SK-N-SH (cell line): ENCODE measurements around the gene TANC1. TPM values are rescaled to one million over a fixed set of nuclear protein-coding genes. Genes with fewer than 3 reads are reported as not detected.

Experiments
- CTCF ChIA-PET: fragments of 300-600, 350-600 bp; formaldehyde crosslinking; extraction: SDS; loops from one replicate; lab custom pipeline; 2021; lab: Yijun Ruan, JAX
- POLR2A ChIA-PET: fragments of 350-600 bp; sonication (Branson Sonifier 250); formaldehyde crosslinking; extraction: SDS; loops from one replicate; lab custom pipeline; 2020; ENCODE audit warnings: antibody characterized with exemption, inconsistent platforms; lab: Yijun Ruan, JAX
- DNase-seq: peaks from one replicate; pipeline ENCODE4 v3.0.0; 2012
- H2AFZ ChIP-seq: fragments of 200-600 bp; sonication (generic); 2 replicates; pipeline ENCODE4 v1.8.1; 2016; ENCODE audit warnings: antibody characterized with exemption, mild to moderate bottlenecking, low read depth
- H3F3A ChIP-seq: fragments of 200-600 bp; sonication (generic); replicated peaks from 2 replicates; pipeline ENCODE3; 2016; ENCODE audit warnings: antibody characterized with exemption, mild to moderate bottlenecking; ENCODE audit not compliant: insufficient read depth
- H3K27ac ChIP-seq, 2 experiments: fragments of 200-500 bp in 1 of 2; fragments of 200-600 bp in 1 of 2; sonication (Bioruptor generic) in 1 of 2; sonication (generic), shearing (Covaris generic) in 1 of 2; 2 replicates each; pipeline versions ENCODE4 v1.5.1 to v1.6.1; 2014 to 2016; ENCODE audit warnings: low read depth in 2 of 2, inconsistent platforms in 1 of 2, low read length in 1 of 2, mild to moderate bottlenecking in 1 of 2, mixed read lengths in 1 of 2
- H3K27me3 ChIP-seq: fragments of 200-600 bp; sonication (generic), shearing (Covaris generic); 2 replicates; pipeline ENCODE4 v1.6.1; 2016; ENCODE audit warnings: mixed run types; ENCODE audit not compliant: insufficient read depth
- H3K36me3 ChIP-seq, 2 experiments: fragments of 200-500 bp in 1 of 2; fragments of 200-600 bp in 1 of 2; sonication (Bioruptor generic) in 1 of 2; sonication (generic) in 1 of 2; replicated peaks in 1 of 2; 2 replicates each; pipeline versions ENCODE3 to v1.5.1; 2014 to 2016; ENCODE audit warnings: low read length in 1 of 2, mild to moderate bottlenecking in 1 of 2; ENCODE audit not compliant: insufficient read depth in 2 of 2, control insufficient read depth in 1 of 2
- H3K4me1 ChIP-seq, 2 experiments: fragments of 200-500 bp in 1 of 2; fragments of 200-600 bp in 1 of 2; sonication (Bioruptor generic) in 1 of 2; sonication (generic), shearing (Covaris generic) in 1 of 2; 2 replicates each; pipeline versions ENCODE4 v1.5.1 to v1.6.1; 2014 to 2016; ENCODE audit warnings: low read depth in 1 of 2, low read length in 1 of 2, mixed run types in 1 of 2; ENCODE audit not compliant: insufficient read depth in 2 of 2, control insufficient read depth in 1 of 2
- H3K4me2 ChIP-seq: fragments of 200-600 bp; sonication (generic), shearing (Covaris generic); 2 replicates; pipeline ENCODE4 v1.6.1; 2017; ENCODE audit warnings: mixed run types
- H3K4me3 ChIP-seq, 2 experiments: fragments of 200-500 bp in 1 of 2; fragments of 200-600 bp in 1 of 2; sonication (Bioruptor generic) in 1 of 2; sonication (generic), shearing (Covaris generic) in 1 of 2; 2 replicates each; pipeline versions ENCODE4 v1.5.1 to v1.8.1; 2014 to 2016; ENCODE audit warnings: low read depth in 2 of 2, inconsistent platforms in 1 of 2, low read length in 1 of 2, mild to moderate bottlenecking in 1 of 2, mixed read lengths in 1 of 2, moderate library complexity in 1 of 2
- H3K79me2 ChIP-seq: fragments of 200-600 bp; sonication (generic); 2 replicates; pipeline ENCODE4 v1.8.1; 2017; ENCODE audit warnings: mild to moderate bottlenecking; ENCODE audit not compliant: insufficient read depth
- H3K9ac ChIP-seq: fragments of 200-600 bp; sonication (generic); 2 replicates; pipeline ENCODE4 v1.6.1; 2017; ENCODE audit warnings: mixed run types
- H3K9me2 ChIP-seq: fragments of 200-600 bp; sonication (generic); 2 replicates; pipeline ENCODE4 v1.6.1; 2017; ENCODE audit warnings: mixed run types
- H3K9me3 ChIP-seq: fragments of 200-600 bp; sonication (generic); 2 replicates; pipeline ENCODE4 v1.6.1; 2017; ENCODE audit warnings: mixed run types, mild to moderate bottlenecking, moderate library complexity
- H4K20me1 ChIP-seq: fragments of 200-600 bp; sonication (generic); 2 replicates; pipeline ENCODE4 v1.6.1; 2017; ENCODE audit warnings: mild to moderate bottlenecking, mixed run types; ENCODE audit not compliant: insufficient read depth
- CHD2 ChIP-seq: fragments of 150-350 bp; IDR thresholded peaks from 2 replicates; pipeline ENCODE4 v1.6.1; 2018; ENCODE audit warnings: low read length; ENCODE audit not compliant: partially characterized antibody
- ELF1 ChIP-seq: IDR thresholded peaks from 2 replicates; pipeline ENCODE4 v1.4.0; 2012
- FOSL2 ChIP-seq: IDR thresholded peaks from 2 replicates; pipeline ENCODE4 v1.4.0; 2012; ENCODE audit warnings: low read depth, mild to moderate bottlenecking, moderate library complexity, borderline replicate concordance
- FOXJ3 ChIP-seq: sonication (generic); formaldehyde crosslinking; IDR thresholded peaks from 2 replicates; pipeline ENCODE4 v1.5.1; 2020; ENCODE audit warnings: mild to moderate bottlenecking, missing genetic modification reagents
- FOXM1 ChIP-seq: IDR thresholded peaks from 2 replicates; pipeline ENCODE4 v1.4.0; 2012; ENCODE audit warnings: low read depth, mild to moderate bottlenecking
- JUND ChIP-seq: IDR thresholded peaks from 2 replicates; pipeline ENCODE4 v1.4.0; 2012
- MAX ChIP-seq: IDR thresholded peaks from 2 replicates; pipeline ENCODE4 v1.4.0; 2012; ENCODE audit warnings: low read depth
- MEF2A ChIP-seq: IDR thresholded peaks from 2 replicates; pipeline ENCODE4 v1.4.0; 2012; ENCODE audit warnings: low read depth, borderline replicate concordance
- MXI1 ChIP-seq: IDR thresholded peaks from 2 replicates; pipeline ENCODE4 v1.6.1; 2012; ENCODE audit warnings: mild to moderate bottlenecking, low read depth, low read length, improper control_type of control experiment
- NFIC ChIP-seq: IDR thresholded peaks from 2 replicates; pipeline ENCODE4 v1.4.0; 2012; ENCODE audit warnings: borderline replicate concordance
- NRF1 ChIP-seq: IDR thresholded peaks from 2 replicates; pipeline ENCODE4 v1.6.1; 2012; ENCODE audit warnings: low read depth, mild to moderate bottlenecking, low read length
- RAD21 ChIP-seq: IDR thresholded peaks from 2 replicates; pipeline ENCODE4 v1.6.1; 2012; ENCODE audit warnings: mild to moderate bottlenecking, low read length
- RXRA ChIP-seq: IDR thresholded peaks from 2 replicates; pipeline ENCODE4 v1.4.0; 2012; ENCODE audit warnings: low read depth, mild to moderate bottlenecking, borderline replicate concordance
- SIN3A ChIP-seq: IDR thresholded peaks from 2 replicates; pipeline ENCODE4 v1.6.1; 2012; ENCODE audit warnings: low read depth, mild to moderate bottlenecking, low read length, moderate library complexity, borderline replicate concordance
- TAF1 ChIP-seq: IDR thresholded peaks from 2 replicates; pipeline ENCODE4 v1.6.1; 2012; ENCODE audit warnings: low read depth, mild to moderate bottlenecking, low read length, moderate library complexity, borderline replicate concordance
- TCF12 ChIP-seq: IDR thresholded peaks from 2 replicates; pipeline ENCODE4 v1.4.0; 2012
- TEAD4 ChIP-seq: IDR thresholded peaks from 2 replicates; pipeline ENCODE4 v1.4.0; 2012; ENCODE audit warnings: mild to moderate bottlenecking, borderline replicate concordance; ENCODE audit not compliant: insufficient read depth
- USF1 ChIP-seq: IDR thresholded peaks from 2 replicates; pipeline ENCODE4 v1.4.0; 2012; ENCODE audit warnings: low read depth, borderline replicate concordance
- USF2 ChIP-seq: fragments of 150-350 bp; IDR thresholded peaks from 2 replicates; pipeline ENCODE4 v1.6.1; 2017; ENCODE audit warnings: antibody characterized with exemption, low read length, low read depth, borderline replicate concordance
- WGBS: methylation state at CpG from one replicate; pipeline ENCODE4 v1.1.6; 2017; ENCODE audit warnings: low lambda C conversion rate; 5-methylcytosine and 5-hydroxymethylcytosine counted together
- polyA plus RNA-seq, 3 experiments: library from polyadenylated mRNA; depleted of rRNA; stranded (reverse); fragments of >200 nt; gene quantifications; 2 replicates each; pipeline ENCODE4 v1.2.3, GENCODE V29; 2012

TANC1 gene
- polyA plus RNA-seq, 1 of the 3 experiments (the other 2 are of a cell fraction), result 19.2 TPM

GRCh38 chr2:159012142-159012541 is 43.7 kb downstream of the TANC1 start:
- H2AFZ ChIP-seq, result no peak overlapping the region
- no peaks in the 10 kb centered on the region for H3K27me3 ChIP-seq
- H3K9me3 ChIP-seq, result no peaks in the 10 kb centered on the region; the same call in 1 of the 2 replicates
- peaks cover 20% of the 10 kb centered on the region for H3F3A ChIP-seq
- CTCF ChIA-PET, result interaction anchor here (0.8 to 0.9 kb wide), 2 partner anchors 10 to 24 kb away, joined by 3 read pairs; no protein-coding TSS in a partner anchor
- H3K79me2 ChIP-seq, result peaks cover 74% of the 10 kb centered on the region
- no peaks in the 10 kb centered on the region for H4K20me1 ChIP-seq
- no peak overlapping the region for H3K4me2 ChIP-seq
- no peak for DNase-seq
- H3K9me2 ChIP-seq, result no peaks in the 10 kb centered on the region
- no peak overlapping the region for H3K27ac ChIP-seq
- POLR2A ChIA-PET, result no interaction called here
- TF ChIP-seq JUND (no peak), ELF1 (no peak), MEF2A (no peak), TEAD4 (no peak), NFIC (no peak), FOSL2 (no peak), FOXJ3 (CRISPR knock-in tag) (no peak), NRF1 (no peak), MXI1 (no peak)
- no peak overlapping the region for H3K4me3 ChIP-seq
- whole genome bisulfite sequencing, result 95% methylated on average over 4 of the region's 4 CpGs
- peaks cover 11 to 32% of the 10 kb centered on the region in 2 experiments for H3K36me3 ChIP-seq
- peaks cover 4 to 11% of the 10 kb centered on the region in 2 experiments; a peak in 3 of 4 replicates for H3K4me1 ChIP-seq
- H3K9ac ChIP-seq, result no peak overlapping the region

GRCh38 chr2:159013103-159013502 is 44.7 kb downstream of the TANC1 start:
- Histone ChIP-seq H3K9me2 (no peaks in the 10 kb centered on the region), H3K36me3 (peaks cover 8 to 28% of the 10 kb centered on the region in 2 experiments), H3K4me2 (no peak overlapping the region), H3K9ac (no peak overlapping the region), H3K4me1 (peaks cover 4 to 11% of the 10 kb centered on the region in 2 experiments; a peak in 3 of 4 replicates), H4K20me1 (no peaks in the 10 kb centered on the region), H3K79me2 (peaks cover 69% of the 10 kb centered on the region), H3K27me3 (no peaks in the 10 kb centered on the region), H2AFZ (no peak overlapping the region), H3K27ac (no peak overlapping the region), H3K4me3 (no peak overlapping the region), H3K9me3 (no peaks in the 10 kb centered on the region; the same call in 1 of the 2 replicates), H3F3A (peaks cover 20% of the 10 kb centered on the region)
- CTCF ChIA-PET, result interaction anchor here (0.9 kb wide), 1 partner anchor 9 kb away, joined by 3 read pairs; no protein-coding TSS in a partner anchor
- TF ChIP-seq MXI1, result no peak
- no peak for TF ChIP-seq TEAD4
- TF ChIP-seq FOSL2, result no peak
- TF ChIP-seq NRF1, result no peak
- TF ChIP-seq FOXM1, result no peak
- no peak for TF ChIP-seq TCF12
- no peak for TF ChIP-seq RAD21
- TF ChIP-seq USF2, result no peak
- no peak for TF ChIP-seq SIN3A
- TF ChIP-seq TAF1, result no peak
- TF ChIP-seq FOXJ3 (CRISPR knock-in tag), result no peak
- no peak for TF ChIP-seq USF1
- TF ChIP-seq RXRA, result no peak
- no peak for TF ChIP-seq CHD2
- no peak for TF ChIP-seq MAX
- POLR2A ChIA-PET, result no interaction called here
- DNase-seq, result no peak
- WGBS, result 93% methylated on average over 3 of the region's 3 CpGs
